ENCODE results near the gene MACC1. TPM values are rescaled to one million over a fixed set of nuclear protein-coding genes. Genes with fewer than 3 reads are reported as not detected.

The MACC1 gene
- total and polyA plus RNA-seq, 9 of the 15 experiments (the other 6 are each of a cell fraction or from before 2014, with no cell fraction given) = 5.9 to 30.2 (median 10.4) TPM

GRCh38 chr7:20151708-20152456, 65.3 kb downstream of the MACC1 start:
- no peaks in the 10 kb centered on the region for H3K9me3 ChIP-seq (replicated peaks; ENCODE audit: control insufficient read depth, insufficient read depth, low read depth, low read length)
- H3K4me2 ChIP-seq (ENCODE audit: insufficient read depth, low read length) = no peak overlapping the region
- POLR2A ChIA-PET = no interaction called here
- in situ Hi-C loops (cut with MboI) = loop anchor here (25.0 kb wide), 1 partner anchor 390 kb away; the partner anchor contains the start of gene TMEM196
- CTCF ChIA-PET (ENCODE audit: low intra/inter-chr PET ratio) = no interaction called here
- no peak overlapping the region for H2AFZ ChIP-seq (ENCODE audit: low read depth, low read length)
- 97% methylated on average over 4 of the region's 4 CpGs for WGBS (ENCODE audit: insufficient coverage, low coverage, missing lambda C conversion rate)
- H3K27me3 ChIP-seq (ENCODE audit: control insufficient read depth in 2 of 2, insufficient read depth in 2 of 2, low read length in 2 of 2) = no peaks in the 10 kb centered on the region
- FAIRE-seq (no peak), ATAC-seq (no peak), DNase-seq (ENCODE audit: extremely low read depth in 1 of 4, low spot score in 3 of 4) (no peak)
- H3K27ac ChIP-seq (ENCODE audit: extremely low read depth, low read depth, low read length) = no peak overlapping the region
- no peaks in the 10 kb centered on the region for H3K9me1 ChIP-seq (ENCODE audit: control insufficient read depth, insufficient read depth, low read length)
- no peaks in the 10 kb centered on the region for H4K20me1 ChIP-seq (replicated peaks; ENCODE audit: control insufficient read depth, insufficient read depth, low read length)
- H3K9ac ChIP-seq (ENCODE audit: insufficient read depth in 1 of 2, low read depth in 2 of 2, low read length in 2 of 2) = no peak overlapping the region
- intact Hi-C loops (cut with micrococcal nuclease) = no loop called here
- TF ChIP-seq GTF2A2 (tag; IDR thresholded peaks at IDR 0.05) (no peak), HMG20A (CRISPR knock-in tag; conservative IDR thresholded peaks at IDR 0.05) (no peak), ZNF282 (CRISPR knock-in tag; IDR thresholded peaks at IDR 0.05) (no peak), PTRF (tag; IDR thresholded peaks at IDR 0.05) (no peak), NR0B1 (IDR thresholded peaks at IDR 0.05; ENCODE audit: partially characterized antibody) (no peak), MAFF (IDR thresholded peaks at IDR 0.05; ENCODE audit: low read length) (no peak), STAT6 (CRISPR knock-in tag; IDR thresholded peaks at IDR 0.05) (no peak), PTBP1 (IDR thresholded peaks at IDR 0.05; ENCODE audit: low read depth, low read length) (no peak), KLF1 (tag; IDR thresholded peaks at IDR 0.05) (no peak), SP2 (IDR thresholded peaks at IDR 0.05; ENCODE audit: extremely low read depth, low read depth, low read length, poor library complexity, severe bottlenecking) (no peak), ZBTB8A (IDR thresholded peaks at IDR 0.05; ENCODE audit: partially characterized antibody) (no peak), TCF7 (IDR thresholded peaks at IDR 0.05; ENCODE audit: borderline replicate concordance) (no peak), POLR2A (conservative IDR thresholded peaks at IDR 0.05) (no peak), CAMTA2 (CRISPR knock-in tag; conservative IDR thresholded peaks at IDR 0.05) (no peak), SNIP1 (IDR thresholded peaks at IDR 0.05; ENCODE audit: low read depth) (no peak), EP300 (IDR thresholded peaks at IDR 0.05; ENCODE audit: low read length) (no peak)
- peaks cover 13% of the 10 kb centered on the region; the same call in 2 of the 3 replicates for H3K36me3 ChIP-seq (ENCODE audit: control insufficient read depth, insufficient read depth, low read length)
- H3K4me1 ChIP-seq (replicated peaks in 1 of 2; ENCODE audit: control insufficient read depth in 2 of 2, insufficient read depth in 2 of 2, low read length in 2 of 2) = no peaks in the 10 kb centered on the region
- no TSS peak for BruUV-seq (replicated peaks)
- H3K79me2 ChIP-seq (ENCODE audit: control insufficient read depth, insufficient read depth, low read length) = no peaks in the 10 kb centered on the region
- H3K4me3 ChIP-seq = no peak overlapping the region
